A673 (cell line): ENCODE results near the gene NPM3. TPM values are rescaled to one million over a fixed set of nuclear protein-coding genes. Genes with fewer than 3 reads are reported as not detected.

Experiments used
- BruUV-seq: library from RNA; stranded (reverse); fragments of 400-500 nt; replicated peaks from 2 replicates; lab custom pipeline; 2021; lab: Mats Ljungman, UMichigan
- CTCF ChIA-PET: fragments of 300-600 bp; sonication (Branson Sonifier 250); formaldehyde crosslinking; loops from one replicate; lab custom pipeline; 2022; ENCODE audit warnings: antibody characterized with exemption; lab: Charles Lee
- POLR2A ChIA-PET: fragments of 300-600 bp; sonication (Branson Sonifier 250); formaldehyde crosslinking; loops from one replicate; lab custom pipeline; 2022; ENCODE audit warnings: antibody characterized with exemption; ENCODE audit not compliant: low non-redundant PET; lab: Charles Lee
- DNase-seq: peaks from one replicate; pipeline ENCODE4 v3.0.0-alpha.2; 2015; ENCODE audit warnings: low spot score
- H3K27ac ChIP-seq: fragments of 200-600 bp; sonication (generic); 2 replicates; pipeline ENCODE4 v1.5.1; 2016; ENCODE audit warnings: mixed run types, low read depth, mild to moderate bottlenecking, mixed read lengths, antibody characterized with exemption, low read length; ENCODE audit not compliant: poor library complexity, severe bottlenecking
- H3K27me3 ChIP-seq: fragments of 200-600 bp; sonication (generic); replicated peaks from 2 replicates; pipeline ENCODE4 v1.6.1; 2017; ENCODE audit warnings: mixed run types, low read depth, mild to moderate bottlenecking, mixed read lengths, antibody characterized with exemption, low read length; ENCODE audit not compliant: insufficient read depth, poor library complexity
- H3K36me3 ChIP-seq: fragments of 200-600 bp; sonication (generic); 2 replicates; pipeline ENCODE4 v1.6.1; 2016; ENCODE audit warnings: mixed run types, mild to moderate bottlenecking, mixed read lengths, antibody characterized with exemption, low read length; ENCODE audit not compliant: insufficient read depth, poor library complexity, severe bottlenecking
- H3K4me1 ChIP-seq: fragments of 200-600 bp; sonication (generic); 2 replicates; pipeline ENCODE4 v1.6.1; 2017; ENCODE audit warnings: mixed run types, mild to moderate bottlenecking, mixed read lengths, antibody characterized with exemption, low read length; ENCODE audit not compliant: insufficient read depth, poor library complexity, severe bottlenecking
- H3K4me3 ChIP-seq: fragments of 200-600 bp; sonication (generic); 2 replicates; pipeline ENCODE4 v1.5.1; 2016; ENCODE audit warnings: low read depth, mixed run types, mild to moderate bottlenecking, mixed read lengths, low read length; ENCODE audit not compliant: poor library complexity, severe bottlenecking
- H3K9me3 ChIP-seq: fragments of 200-600 bp; sonication (generic); 2 replicates; pipeline ENCODE4 v1.6.1; 2016; ENCODE audit warnings: mixed run types, low read depth, mild to moderate bottlenecking, mixed read lengths, antibody characterized with exemption, low read length; ENCODE audit not compliant: poor library complexity, severe bottlenecking
- EZH2 ChIP-seq: fragments of 200-600 bp; sonication (generic); IDR thresholded peaks from 2 replicates; pipeline ENCODE4 v1.6.1; 2017; ENCODE audit warnings: borderline replicate concordance, low read depth, mild to moderate bottlenecking, mixed read lengths, antibody characterized with exemption, low read length; ENCODE audit not compliant: poor library complexity, severe bottlenecking
- intact Hi-C: fragments of 100-400 bp; cut with micrococcal nuclease; formaldehyde crosslinking; loops from one replicate; pipeline ENCODE4 v1.10.0; 2022; ENCODE audit not compliant: unreplicated experiment
- total RNA-seq: library from RNA; stranded (reverse); gene quantifications from 2 replicates; pipeline ENCODE4 v1.2.3, GENCODE V29; 2021
- TF ChIP-seq, protein P1 (sequence below): fragments of 300-800, 200-600 bp; sonication (generic); conservative IDR thresholded peaks from 2 replicates; pipeline ENCODE4 v1.5.1; 2017; ENCODE audit warnings: low read depth, mild to moderate bottlenecking, antibody characterized with exemption, low read length, moderate library complexity, mixed read lengths

The NPM3 gene
- total RNA-seq, 1 experiment from 2014 or later, result 98.2 TPM

DNA sequence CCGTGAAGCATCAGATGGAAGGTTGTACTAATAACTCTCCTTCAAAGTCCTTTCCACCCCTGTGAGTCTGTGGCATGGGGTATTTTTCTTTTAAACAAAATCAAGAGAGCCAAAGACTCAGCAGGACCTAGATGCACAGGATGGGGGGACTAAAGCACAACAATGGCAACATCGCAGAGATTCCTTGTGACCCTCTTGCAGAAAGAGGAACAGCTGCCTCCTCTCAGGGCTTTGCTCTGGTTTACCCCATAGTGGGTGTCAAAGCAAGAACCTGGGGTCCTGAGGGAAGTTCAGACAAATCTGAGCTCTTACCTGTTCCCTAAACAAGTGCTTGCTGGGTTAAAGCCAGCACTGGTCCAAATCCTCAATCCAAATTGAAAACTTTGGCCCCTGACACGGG, 46.6 kb downstream of the NPM3 start:
- Histone ChIP-seq H3K4me3 (no peak overlapping the region), H3K9me3 (no peaks in the 10 kb centered on the region), H3K36me3 (no peaks in the 10 kb centered on the region), H3K27ac (no peak overlapping the region), H3K4me1 (no peaks in the 10 kb centered on the region), H3K27me3 (peaks cover 6% of the 10 kb centered on the region)
- TF ChIP-seq, protein P1, sequence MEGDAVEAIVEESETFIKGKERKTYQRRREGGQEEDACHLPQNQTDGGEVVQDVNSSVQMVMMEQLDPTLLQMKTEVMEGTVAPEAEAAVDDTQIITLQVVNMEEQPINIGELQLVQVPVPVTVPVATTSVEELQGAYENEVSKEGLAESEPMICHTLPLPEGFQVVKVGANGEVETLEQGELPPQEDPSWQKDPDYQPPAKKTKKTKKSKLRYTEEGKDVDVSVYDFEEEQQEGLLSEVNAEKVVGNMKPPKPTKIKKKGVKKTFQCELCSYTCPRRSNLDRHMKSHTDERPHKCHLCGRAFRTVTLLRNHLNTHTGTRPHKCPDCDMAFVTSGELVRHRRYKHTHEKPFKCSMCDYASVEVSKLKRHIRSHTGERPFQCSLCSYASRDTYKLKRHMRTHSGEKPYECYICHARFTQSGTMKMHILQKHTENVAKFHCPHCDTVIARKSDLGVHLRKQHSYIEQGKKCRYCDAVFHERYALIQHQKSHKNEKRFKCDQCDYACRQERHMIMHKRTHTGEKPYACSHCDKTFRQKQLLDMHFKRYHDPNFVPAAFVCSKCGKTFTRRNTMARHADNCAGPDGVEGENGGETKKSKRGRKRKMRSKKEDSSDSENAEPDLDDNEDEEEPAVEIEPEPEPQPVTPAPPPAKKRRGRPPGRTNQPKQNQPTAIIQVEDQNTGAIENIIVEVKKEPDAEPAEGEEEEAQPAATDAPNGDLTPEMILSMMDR, result no peak
- no peak for TF ChIP-seq EZH2
- no TSS peak for BruUV-seq
- DNase-seq, result no peak
- intact Hi-C loops, result no loop called here
- POLR2A ChIA-PET, result no interaction called here
- CTCF ChIA-PET, result no interaction called here

DNA sequence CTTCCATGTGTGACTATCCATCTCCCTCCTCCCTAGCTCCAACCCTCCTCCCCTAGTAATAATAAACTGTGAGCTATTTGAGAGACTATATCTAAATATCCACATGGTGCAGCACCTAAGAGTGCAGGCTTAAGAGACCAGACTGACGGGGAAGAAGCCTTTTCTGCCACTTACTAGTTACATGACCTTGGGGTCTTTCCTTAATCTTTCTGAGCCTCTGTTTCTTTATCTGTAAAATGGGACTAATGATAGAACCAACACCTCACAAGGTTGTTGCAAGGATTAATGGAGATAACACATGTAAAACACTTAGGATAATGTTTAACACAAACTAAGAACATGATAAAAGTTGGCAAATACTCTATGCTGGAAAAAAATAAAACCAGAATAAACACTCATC, 51.1 kb downstream of the NPM3 start:
- intact Hi-C loops, result no loop called here
- Histone ChIP-seq H3K36me3 (no peaks in the 10 kb centered on the region), H3K4me3 (no peak overlapping the region), H3K27me3 (peaks cover 6% of the 10 kb centered on the region), H3K4me1 (no peaks in the 10 kb centered on the region), H3K9me3 (no peaks in the 10 kb centered on the region), H3K27ac (no peak overlapping the region)
- DNase-seq, result no peak
- TF ChIP-seq EZH2, result no peak
- TF ChIP-seq, protein P1, result no peak
- no TSS peak for BruUV-seq
- ChIA-PET POLR2A (no interaction called here), CTCF (no interaction called here)

Other genes starting within 250 kb of the NPM3 start
- 27.2 and 30.6 TPM in 2 replicates for gene POLL, start 195.2 kb downstream of the NPM3 start, total RNA-seq
- gene DPCD, start 195.1 kb downstream of the NPM3 start, total RNA-seq, result 32.5 and 35.4 TPM in 2 replicates
- 19.5 and 24.0 TPM in 2 replicates for gene FBXW4, start 88.3 kb downstream of the NPM3 start, total RNA-seq
- not detected in 2 replicates for gene FGF8, start 7.3 kb downstream of the NPM3 start, total RNA-seq
- 109 and 114 TPM in 2 replicates for gene OGA, start 35.0 kb upstream of the NPM3 start, total RNA-seq
- gene KCNIP2, start 60.4 kb upstream of the NPM3 start, total RNA-seq, result 0.86 and 2.8 TPM in 2 replicates